Fibroblast of gingiva (primary cell): ENCODE data around the gene BMPER.

Experiments
- DNase-seq: peaks from one replicate; pipeline ENCODE4 v3.0.0-alpha.2; 2011; ENCODE audit warnings: low read depth

BMPER gene

DNA sequence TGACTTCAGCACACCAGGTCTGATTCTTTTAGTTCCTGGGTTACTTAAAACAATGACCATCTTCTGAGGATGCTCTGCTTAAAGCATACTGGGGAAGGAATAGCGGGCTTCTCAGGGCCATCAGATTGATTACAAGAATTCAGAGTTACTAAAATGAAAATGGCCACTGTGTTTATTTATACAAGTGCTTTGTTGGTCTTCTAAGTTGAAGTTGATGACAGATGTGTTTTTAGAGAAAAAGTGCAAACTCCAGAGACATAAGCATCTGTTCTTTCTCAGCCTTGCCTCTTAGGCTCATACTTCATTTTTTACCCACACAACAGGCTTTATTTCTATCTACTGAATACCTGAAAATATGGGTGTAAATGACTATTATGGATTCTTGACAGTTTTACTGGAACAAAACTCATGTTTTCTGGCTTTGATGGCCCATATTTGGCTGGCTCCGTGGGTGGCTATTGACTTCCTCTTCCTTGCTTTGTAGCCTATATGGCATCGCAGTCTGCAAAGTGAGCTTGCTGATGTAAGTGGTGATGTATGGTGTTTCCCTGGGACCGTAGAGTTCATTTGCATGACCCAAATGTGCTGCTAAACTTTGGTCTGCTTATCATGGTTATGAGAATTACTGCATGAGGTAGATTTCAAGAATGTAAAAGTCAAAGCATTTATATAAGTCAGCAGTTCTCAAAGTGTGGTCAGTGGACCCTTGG, 121.3 kb downstream of the BMPER start:
- no peak for DNase-seq

DNA sequence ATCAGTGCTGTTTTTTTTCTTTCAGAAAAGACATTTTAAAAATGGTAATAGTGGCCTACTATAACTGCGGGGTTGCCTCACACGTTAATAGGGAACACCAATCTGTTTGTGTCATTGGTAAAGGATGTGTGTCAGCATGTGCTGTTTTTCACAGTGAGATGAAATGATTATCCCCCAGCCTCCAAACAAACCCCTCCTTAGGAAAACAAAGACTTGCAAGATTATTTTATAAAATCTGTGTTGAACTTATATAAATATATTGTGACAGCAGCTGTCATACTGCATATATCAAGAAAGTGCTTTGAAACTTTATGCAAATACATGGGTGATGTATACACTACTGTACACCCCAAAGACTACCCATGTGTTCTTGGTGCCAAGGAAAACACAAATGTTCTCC, 125.8 kb downstream of the BMPER start:
- no peak for DNase-seq

DNA sequence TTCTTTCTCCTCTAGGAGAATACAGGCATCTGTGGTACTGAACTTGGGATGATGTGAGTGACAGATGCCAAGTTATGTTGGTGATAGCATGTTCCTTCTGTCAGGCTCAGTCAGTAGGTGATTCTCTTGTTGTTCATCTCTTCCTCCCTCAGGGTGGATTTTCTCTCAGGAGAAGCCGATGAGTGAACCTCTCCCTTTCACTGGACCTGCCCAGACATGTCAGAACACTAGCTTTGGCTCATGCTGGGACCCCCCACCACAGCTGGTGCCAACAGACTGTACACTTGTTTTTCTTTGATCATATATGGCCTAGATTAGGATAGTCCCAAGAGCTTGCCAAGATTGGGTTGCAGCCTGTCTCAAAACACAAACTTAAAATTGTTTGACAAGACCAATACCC, 129.4 kb downstream of the BMPER start:
- no peak for DNase-seq

DNA sequence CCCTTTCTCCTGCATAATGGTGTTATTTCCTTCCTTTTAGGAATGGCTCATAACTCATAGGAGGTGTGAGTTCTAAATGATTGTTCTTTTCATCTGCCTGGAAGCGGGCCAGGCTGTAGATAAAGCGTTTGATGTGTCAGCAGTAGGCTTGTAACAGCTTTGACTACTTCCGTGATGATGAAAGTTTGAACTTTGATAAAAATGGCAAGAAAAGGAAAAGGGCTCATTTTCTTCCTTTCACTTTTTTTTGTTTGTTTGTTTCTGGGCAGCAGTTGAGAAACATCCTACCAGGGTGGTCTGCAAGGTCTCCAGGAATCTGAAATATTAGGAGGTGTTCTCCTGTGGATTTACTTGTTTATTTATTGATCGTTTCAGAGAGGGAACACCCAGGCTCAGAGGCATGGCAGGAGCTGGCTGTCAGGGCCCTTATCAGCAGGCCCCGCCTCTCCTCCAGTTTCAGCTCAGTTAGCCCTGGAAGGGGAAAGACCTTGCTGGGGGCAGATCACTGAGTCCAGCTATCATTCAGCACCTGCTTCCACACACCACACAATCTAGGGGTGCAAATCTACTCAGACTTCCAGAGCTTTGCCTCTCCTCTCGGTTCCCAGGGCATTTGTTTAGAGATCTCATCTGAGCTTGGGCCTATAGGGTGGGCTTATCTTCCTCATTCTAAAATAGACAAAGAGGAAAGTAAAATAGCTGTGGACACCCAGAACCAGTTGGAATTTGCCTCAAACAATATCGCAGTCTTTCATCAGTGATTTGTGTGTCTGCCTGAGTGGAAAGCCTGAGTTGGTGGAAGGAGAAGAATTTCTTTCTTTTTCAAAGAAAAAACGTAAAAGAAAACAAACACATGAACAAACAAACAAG, 130.9 kb downstream of the BMPER start:
- DNase-seq = no peak

DNA sequence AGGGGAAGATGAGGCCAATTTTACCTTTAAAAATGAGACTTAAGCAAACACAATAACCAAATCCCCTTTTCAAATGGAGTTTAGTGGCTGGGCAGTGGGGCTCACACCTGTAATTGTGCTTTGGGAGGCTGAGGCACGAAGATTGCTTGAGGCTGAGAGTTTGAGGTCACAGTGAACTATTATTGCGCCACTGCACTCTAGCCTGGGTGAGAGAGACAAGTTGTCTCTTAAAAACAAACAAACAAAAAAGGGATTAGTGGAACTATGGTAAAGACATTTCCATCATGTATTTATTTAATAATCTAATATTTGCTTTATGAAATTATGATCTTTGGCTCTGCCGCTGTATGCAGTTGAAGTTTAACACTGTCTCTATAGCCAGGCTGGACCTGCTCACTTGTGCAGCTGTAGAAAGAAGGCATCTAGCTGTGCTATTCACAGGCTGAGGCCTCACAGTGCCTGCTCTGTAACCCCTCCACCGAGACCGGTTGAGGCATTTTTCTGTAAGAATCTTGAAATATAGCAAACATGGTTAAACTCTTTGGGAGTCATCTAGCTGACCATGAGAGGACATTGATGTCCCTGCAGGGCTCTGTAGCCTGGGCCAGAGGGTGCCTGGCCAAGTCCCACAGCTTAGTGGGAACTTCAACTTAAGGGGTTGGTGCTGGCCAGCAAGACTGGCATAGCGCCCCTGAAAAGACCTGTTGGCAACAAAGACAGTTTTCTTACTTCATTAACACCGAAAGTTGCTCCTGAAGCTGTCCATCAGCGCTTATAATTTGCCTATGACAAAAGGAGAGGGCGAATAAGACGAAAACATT, 131.8 kb downstream of the BMPER start:
- no peak for DNase-seq

DNA sequence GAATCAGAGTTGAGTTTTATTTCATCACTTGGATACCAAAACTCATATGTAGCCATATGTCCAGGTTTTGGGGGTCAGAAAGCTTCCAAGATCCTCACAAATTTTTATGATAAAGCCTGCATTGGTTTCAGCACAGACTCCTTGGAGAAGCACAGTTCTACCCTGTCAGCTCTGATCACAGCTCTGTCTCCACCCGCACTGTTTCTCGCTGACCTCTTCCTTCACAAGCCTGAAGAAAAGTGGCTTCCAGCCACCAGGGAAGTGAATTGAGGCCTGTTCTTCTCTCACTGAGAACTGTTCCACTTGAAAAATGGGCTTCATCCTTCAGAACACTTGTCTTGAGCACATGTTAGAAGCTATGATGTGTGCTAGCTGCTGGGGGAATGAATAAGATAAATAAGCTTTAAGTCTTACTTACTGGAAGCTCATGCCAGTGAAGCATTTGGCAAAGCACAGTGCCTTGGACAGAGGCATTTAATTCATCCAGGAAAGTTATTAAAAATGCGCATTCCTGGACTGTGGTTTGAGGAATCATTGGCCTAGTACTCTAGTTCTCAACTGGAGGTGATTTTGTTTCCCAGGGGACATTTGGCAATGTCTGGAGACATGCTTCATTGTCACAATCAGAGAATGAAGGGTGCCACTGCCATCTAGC, 133.6 kb downstream of the BMPER start:
- DNase-seq = peak; percentile 76

DNA sequence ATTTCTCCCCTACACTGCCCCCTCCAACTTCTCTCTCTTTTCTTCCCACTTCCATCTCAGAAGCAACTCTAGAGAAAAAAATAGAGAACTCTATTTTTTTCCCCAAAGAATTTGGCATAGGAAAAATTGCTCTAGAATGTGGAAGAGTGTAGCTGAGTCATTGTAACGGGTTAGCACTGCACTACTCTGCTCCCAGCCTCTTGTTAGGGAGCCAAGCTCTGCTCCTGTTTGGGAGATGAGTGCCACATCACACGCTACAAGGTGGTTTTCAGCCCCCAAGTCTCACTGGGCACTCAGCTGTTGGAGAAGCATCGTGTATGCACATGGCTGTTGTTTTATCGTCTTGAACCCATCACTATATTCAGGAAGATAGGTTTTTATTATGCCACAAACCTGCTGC, 136.4 kb downstream of the BMPER start:
- DNase-seq = no peak

DNA sequence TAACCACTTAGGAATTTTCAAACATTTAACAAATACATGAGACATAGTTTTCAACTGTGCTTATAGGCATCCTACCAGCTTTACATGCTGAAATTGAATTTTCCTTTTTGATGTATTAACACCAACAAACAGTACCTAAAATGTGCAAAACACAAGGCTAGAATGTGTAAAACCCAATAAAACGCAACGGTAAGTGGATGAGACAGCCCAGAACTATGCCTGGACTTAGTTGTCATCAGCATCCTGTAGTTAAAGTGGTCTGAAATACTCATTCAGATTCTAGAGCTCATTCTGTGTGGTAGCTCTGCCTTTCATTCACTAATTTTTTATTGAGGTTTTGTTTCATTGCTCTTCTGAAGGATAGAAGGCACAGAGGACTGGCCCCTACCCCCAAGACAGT, 137.1 kb downstream of the BMPER start:
- no peak for DNase-seq

DNA sequence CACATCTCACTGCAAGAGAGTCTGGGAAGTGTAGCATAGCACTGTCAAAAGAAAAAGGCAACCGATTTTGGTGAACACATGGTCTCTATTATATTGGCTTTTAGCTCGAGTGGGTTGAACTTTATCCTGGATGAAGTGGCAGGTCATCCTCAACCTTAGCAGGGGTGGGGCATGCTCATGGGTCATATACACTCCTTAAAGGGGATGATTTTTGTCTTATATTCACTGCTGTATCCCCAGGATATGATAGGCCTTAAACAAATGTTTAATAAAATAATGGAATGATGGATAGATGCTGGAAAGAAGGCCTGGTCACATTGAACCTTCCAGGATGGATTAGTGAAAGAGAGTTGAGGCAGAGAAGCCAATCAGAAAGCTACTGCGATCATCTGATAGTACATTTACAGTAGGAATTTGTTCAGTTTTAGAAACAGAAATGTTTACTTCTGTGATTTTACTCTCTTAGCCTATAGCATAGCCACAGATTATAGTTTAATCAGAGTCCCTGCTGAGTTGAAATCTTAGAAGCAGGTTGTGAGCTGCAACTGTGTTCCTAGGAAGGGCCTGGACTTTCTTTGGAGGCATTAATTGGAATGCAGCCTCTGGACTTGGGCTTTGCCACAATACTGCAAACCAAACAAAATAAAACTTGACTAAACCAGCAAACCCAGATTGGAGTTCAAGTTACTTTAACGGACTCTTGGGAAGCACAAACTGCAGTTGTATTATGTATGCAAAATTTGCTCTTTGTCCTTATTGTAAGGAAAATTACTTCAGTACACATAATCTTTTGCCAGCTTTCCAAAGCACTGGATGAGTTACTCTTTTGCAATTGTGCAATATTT, 138.3 kb downstream of the BMPER start:
- peak; percentile 80 for DNase-seq

DNA sequence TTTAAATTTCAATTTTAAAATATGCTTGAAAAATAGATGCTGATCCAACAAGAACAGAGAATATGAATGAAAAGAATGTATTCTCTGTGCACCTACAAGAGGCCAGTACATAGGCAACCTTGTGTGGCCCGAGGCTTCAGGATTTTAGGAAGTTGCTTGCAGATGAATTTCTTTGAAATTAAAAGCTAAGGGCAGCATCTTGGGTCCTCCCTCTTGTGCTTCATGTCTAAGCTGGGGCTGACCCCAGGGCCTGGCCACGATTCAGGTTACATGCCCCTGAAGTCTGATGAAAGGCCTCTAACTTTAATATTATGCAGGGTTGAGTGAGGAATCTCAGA, 138.9 kb downstream of the BMPER start:
- DNase-seq = no peak

DNA sequence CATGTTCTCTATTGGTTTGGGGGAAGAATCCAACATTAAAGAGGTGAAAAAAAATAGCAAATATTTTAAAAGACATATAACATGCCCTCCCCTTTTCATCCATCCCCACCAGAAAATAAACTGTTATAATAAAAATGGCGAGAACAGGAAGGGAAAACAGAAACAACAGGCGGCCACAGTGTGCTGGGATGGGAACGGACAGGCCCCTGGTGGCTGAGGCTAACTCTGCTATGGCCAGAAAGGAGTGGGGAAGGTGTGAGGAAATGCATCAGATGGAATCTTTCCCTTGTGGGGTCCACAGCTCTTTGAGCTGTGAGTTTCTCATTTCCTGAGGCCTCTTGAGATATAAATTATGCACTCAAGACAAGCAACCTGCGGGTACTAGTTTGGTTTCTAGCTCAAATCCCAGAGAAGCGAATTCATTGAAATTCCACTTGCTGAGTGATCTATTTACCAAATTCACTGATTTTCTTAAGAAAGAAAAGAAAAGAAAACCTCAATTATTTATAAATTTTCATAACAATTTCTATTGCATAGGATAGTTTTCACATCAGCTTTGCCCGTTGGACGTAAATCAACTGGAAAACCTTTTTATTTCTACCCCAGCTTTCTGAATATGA, 139.5 kb downstream of the BMPER start:
- DNase-seq = no peak

DNA sequence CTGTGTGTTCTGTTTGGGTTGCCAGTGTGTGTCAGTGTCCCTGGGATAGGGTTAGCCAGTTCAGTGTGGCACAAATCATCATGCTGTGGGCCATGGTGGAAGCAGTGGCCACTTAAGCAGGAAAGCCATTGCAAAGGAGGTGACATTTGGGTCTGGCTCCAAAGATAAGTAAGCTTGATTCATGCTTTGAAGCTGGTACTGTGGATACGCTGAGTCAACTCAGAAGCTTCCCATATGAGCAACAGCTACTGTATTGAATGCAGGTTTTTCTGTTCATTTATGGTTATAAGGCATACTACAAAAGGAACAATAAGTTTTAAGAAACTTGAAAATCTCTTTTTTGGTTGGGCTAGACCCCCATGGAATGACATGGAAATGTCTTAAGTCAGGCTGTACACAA, 143.1 kb downstream of the BMPER start:
- DNase-seq = no peak

DNA sequence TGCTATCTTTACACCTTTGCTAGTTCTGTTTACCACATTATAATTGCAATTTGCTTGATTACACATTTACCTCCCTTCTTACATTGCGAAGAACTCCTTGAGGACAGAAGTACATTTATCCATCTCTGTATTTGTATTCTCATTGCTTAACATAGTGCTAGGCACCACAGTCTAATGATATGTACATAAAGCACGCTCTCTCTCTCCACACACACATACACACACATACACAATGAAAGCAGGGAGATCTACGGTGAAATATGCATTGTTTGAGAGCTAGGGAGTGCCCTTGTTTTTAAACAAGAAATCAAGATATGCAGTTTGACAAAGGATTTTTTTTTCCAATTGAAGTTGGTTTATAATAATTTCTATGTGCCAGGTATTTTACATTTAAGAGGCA, 148.7 kb downstream of the BMPER start:
- no peak for DNase-seq

DNA sequence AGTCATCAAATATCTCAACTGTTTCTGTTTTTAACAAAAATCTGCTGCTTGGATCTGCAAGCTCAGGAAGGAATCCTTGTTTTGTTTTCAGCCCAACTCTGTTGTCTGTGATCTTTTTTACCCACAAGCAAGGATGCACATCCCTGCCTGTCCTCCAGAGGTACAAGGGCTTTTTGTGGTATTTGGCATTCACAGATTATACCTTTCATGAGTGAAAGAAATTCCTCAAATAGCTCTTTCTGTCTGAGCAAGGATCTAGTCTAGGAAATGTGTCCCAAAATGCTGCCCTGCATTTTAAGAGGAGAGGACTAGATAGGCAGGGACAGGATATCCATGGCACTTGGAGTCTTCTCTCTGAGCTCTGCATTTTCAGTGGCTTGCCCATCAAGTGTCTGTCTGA, 151.8 kb downstream of the BMPER start:
- no peak for DNase-seq

DNA sequence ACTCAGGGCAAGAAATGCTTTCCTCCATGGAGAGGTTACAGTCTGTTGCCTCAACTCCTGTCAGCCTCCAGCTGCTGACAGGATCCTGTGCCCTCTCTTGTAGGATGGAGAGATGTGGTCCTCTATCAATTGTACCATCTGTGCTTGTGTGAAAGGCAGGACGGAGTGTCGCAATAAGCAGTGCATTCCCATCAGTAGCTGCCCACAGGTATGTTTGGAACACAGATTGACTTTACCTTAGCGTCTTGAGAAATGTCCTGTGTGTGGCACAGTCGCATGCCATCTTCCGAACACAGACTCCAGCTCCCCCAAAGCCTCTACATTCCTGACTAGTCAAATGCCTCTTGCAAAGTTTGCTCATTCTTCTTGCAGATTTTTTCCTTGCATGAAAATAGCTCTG, 152.6 kb downstream of the BMPER start:
- no peak for DNase-seq

DNA sequence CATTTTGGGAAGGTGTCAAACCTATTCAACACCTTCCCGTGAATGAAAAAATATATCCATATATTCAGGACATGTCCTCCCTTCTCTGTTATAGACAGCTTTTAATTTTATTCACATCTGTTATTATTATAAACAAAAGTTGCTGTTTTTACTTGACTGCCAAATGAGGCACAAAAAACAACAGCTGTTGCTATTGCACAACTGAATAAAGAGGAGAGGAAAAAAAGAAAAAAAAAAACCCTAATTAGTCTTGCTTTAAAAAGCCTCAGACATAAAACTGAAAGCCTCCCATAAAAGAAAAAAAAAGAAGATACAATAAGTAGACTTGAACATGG, 153.4 kb downstream of the BMPER start:
- DNase-seq = no peak

DNA sequence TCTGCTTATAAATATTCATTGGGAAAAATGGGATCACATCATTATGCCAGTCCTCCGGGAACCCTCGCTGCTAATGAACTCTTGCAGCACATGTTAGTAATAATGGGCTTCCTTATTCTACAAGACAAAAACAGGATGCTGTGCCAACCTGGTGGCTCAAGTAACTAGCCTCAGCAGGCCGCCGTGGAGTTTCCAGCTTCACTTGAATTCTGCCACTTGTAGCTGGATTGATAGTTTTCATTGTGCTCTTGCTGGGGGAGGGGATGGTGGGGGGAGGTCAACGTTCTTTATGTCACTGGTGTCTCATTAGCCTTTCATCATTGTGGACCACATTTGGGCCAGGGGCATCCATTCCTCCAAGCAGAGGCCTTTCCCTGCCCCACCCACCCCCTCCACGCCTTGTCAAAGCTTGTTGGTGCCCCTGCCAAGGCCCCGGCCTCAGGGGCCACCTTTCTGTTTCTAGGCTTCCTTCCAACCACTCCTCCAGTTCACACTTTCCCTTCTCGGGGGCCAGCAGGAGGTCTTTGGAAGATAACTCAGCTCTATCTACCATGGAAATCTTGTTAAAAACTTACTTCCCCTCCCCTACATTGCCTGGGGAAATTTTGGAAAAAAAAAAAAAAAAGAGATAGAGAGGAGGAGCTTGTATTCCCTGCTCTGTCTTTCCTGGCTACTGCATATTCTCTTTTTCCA, 153.9 kb downstream of the BMPER start:
- DNase-seq = peak; percentile 84

DNA sequence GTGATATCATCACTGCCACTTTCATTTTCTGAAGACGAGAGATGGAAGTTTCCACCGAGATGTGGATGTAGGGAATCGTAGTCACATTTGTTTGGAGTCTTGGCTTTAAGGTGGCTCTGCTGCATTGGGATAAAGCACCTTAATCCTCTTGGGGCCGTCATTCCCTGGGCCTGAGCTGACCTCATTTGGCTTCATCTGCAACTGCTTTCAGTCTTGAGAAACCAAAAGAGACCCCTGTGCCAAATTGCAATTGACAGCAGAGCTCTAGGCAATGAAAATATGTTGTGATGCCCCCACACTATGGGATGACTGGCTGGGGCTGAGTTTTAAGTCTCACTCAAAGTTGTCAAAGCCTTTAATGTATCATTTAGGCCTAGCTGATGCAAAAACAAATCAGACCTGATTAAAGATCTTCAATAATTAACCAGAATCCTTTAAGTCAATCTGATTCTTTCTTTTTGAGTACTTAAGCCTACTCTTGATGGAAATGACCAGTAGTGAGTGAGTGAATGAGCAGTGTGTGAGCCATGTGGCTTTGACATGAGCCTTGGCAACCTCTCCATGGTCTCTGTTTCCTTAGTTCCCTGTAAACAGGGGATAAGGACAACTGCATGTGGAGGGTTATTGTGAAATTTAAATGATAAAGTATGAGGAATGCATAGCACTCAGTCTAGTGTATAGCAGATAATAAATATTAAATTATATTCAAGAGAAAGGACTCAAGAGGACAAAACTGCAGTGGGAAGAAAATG, 155.0 kb downstream of the BMPER start:
- peak; percentile 81 for DNase-seq

DNA sequence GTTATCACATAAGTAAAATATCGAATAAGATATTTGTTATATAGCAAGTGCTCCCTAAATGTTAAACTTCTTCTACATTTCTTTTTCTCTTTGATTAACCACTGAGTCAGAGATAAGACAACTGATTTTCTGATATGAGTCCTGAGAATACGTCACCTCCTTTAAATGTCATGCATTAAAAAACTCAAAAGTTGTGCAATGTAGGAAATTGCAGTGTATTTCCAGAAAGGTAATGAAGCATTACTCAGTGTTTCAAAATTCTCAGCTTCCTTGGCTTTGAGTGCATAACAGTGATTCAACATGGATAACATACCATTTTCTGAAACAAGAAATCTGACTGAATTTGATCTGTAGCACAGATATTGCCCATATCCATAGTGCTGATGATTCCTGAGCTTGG, 155.8 kb downstream of the BMPER start:
- DNase-seq = peak; percentile 78

DNA sequence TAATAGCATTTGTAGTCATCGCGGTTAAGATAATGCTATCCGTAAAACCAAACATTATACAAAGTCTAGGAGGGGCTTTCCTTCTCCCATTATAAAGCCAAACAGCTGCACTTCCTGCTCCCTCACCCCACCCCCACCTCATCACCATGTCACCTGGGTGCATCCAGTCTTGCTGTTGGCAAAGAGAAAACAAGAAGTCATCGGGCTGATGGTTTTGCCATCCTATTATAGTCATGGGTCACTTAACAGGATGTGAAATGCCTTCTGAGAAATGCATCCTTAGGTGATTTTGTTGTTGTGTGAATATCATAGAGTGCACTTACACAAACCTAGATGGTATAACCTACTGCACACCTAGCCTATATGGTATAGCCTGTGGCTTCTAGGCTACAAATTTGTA, 157.0 kb downstream of the BMPER start:
- no peak for DNase-seq
